Spleen (tissue), 7 donors: ENCODE data around the gene FTCDNL1.

Experiments used
- POLR2AphosphoS5 ChIP-seq, 3 donors: sonication (generic); formaldehyde crosslinking; IDR thresholded peaks; one replicate each; pipeline ENCODE4 v1.5.1; 2017; ENCODE audit warnings: antibody characterized with exemption in 3 of 3
- TF ChIP-seq, protein P1 (sequence below), 11 experiments: fragments of 200-600 bp in 7 of 11; fragments of 450-650 bp in 4 of 11; sonication (generic) in 4 of 11; IDR thresholded peaks in 8 of 11; conservative IDR thresholded peaks in 3 of 11; 1 replicate in 7 of 11; 2 replicates in 4 of 11; pipeline versions ENCODE4 v1.4.0 to v1.8.0; 2016 to 2021; ENCODE audit warnings: antibody characterized with exemption in 11 of 11, inconsistent platforms in 4 of 11, mild to moderate bottlenecking in 1 of 11
- donor health status: DM: no; HTN: no; CAD: no; lungs with moderate emphysema.
- donor health status: DM: no; HTN: no; CAD: no.
- donor health status: DM: no; HTN: no; CAD: no.

DNA sequence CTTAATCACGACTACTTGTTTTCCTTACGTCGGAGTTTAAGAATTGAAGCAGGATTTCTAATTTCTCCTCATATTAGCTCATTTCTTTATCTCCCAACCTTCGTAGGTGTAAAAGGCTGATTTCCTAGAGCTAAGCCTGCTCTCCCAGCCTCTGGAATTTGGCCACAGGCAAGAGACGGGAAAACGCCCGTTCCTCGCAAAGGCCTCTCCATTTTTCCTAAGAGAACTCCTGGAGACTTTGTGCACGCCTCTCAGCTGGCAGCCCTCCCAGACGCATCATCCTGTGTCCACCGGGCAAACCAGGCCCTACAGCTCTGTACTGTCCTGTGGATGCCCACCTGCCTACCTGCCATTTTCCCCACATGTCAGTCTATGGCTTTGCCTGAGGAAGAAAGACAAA, 106.3 kb downstream of the FTCDNL1 start:
- TF ChIP-seq, protein P1, sequence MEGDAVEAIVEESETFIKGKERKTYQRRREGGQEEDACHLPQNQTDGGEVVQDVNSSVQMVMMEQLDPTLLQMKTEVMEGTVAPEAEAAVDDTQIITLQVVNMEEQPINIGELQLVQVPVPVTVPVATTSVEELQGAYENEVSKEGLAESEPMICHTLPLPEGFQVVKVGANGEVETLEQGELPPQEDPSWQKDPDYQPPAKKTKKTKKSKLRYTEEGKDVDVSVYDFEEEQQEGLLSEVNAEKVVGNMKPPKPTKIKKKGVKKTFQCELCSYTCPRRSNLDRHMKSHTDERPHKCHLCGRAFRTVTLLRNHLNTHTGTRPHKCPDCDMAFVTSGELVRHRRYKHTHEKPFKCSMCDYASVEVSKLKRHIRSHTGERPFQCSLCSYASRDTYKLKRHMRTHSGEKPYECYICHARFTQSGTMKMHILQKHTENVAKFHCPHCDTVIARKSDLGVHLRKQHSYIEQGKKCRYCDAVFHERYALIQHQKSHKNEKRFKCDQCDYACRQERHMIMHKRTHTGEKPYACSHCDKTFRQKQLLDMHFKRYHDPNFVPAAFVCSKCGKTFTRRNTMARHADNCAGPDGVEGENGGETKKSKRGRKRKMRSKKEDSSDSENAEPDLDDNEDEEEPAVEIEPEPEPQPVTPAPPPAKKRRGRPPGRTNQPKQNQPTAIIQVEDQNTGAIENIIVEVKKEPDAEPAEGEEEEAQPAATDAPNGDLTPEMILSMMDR (IDR thresholded peaks at IDR 0.05 in 8 of 11, conservative IDR thresholded peaks at IDR 0.05 in 3 of 11): no peak
- TF ChIP-seq POLR2AphosphoS5 (IDR thresholded peaks at IDR 0.05): no peak
